Kidney glomerular epithelial cell (primary cell): ENCODE data around the gene HACE1.
"Not testable (repeated sequence)": the region's sequence is repeated elsewhere in the genome, so short reads cannot be mapped to it uniquely, and the experiment has no call there.

Source experiments
- DNase-seq: peaks from one replicate; lab custom pipeline; 2025; lab: John Stamatoyannopoulos, UW

HACE1 gene

GRCh38 chr6:104737567-104737966 is 122.2 kb downstream of the HACE1 start:
- not testable (repeated sequence) for DNase-seq

- no peak for DNase-seq
Observed at GRCh38 chr6:104736545-104736944, 123.2 kb downstream of the HACE1 start.

GRCh38 chr6:104730450-104730849 is 129.3 kb downstream of the HACE1 start:
- no peak for DNase-seq

GRCh38 chr6:104729433-104729832 is 130.3 kb downstream of the HACE1 start:
- DNase-seq = no peak

GRCh38 chr6:104728448-104728847 is 131.3 kb downstream of the HACE1 start:
- no peak for DNase-seq

GRCh38 chr6:104718672-104719071 is 141.0 kb downstream of the HACE1 start:
- DNase-seq = no peak

GRCh38 chr6:104716858-104717257 is 142.9 kb downstream of the HACE1 start:
- DNase-seq = no peak

GRCh38 chr6:104714796-104715195 is 144.9 kb downstream of the HACE1 start:
- no peak for DNase-seq

- DNase-seq = no peak
Observed at GRCh38 chr6:104713982-104714381, 145.7 kb downstream of the HACE1 start.

GRCh38 chr6:104711371-104711770 is 148.3 kb downstream of the HACE1 start:
- DNase-seq = no peak

- no peak for DNase-seq
Observed at GRCh38 chr6:104710543-104711335, 149.0 kb downstream of the HACE1 start.

- no peak for DNase-seq
Observed at GRCh38 chr6:104705916-104706442, 153.7 kb downstream of the HACE1 start.

GRCh38 chr6:104705095-104705707 is 154.5 kb downstream of the HACE1 start:
- peak; percentile 80 for DNase-seq

GRCh38 chr6:104704191-104704590 is 155.5 kb downstream of the HACE1 start:
- DNase-seq = peak; percentile 14

- no peak for DNase-seq
Observed at GRCh38 chr6:104702126-104702841, 157.4 kb downstream of the HACE1 start.

- DNase-seq = peak; percentile 31
Observed at GRCh38 chr6:104700371-104701185, 159.1 kb downstream of the HACE1 start.

- DNase-seq = no peak
Observed at GRCh38 chr6:104699593-104700329, 160.0 kb downstream of the HACE1 start.

- DNase-seq = no peak
Observed at GRCh38 chr6:104698979-104699378, 160.7 kb downstream of the HACE1 start.

GRCh38 chr6:104692008-104692407 is 167.7 kb downstream of the HACE1 start:
- no peak for DNase-seq

GRCh38 chr6:104689551-104690205 is 170.0 kb downstream of the HACE1 start:
- no peak for DNase-seq
